HepG2 (cell line): Measurements from ENCODE around the gene IFI35. TPM values are rescaled to one million over a fixed set of nuclear protein-coding genes. Genes with fewer than 3 reads are reported as not detected.

Experiments used
- ARID4A ChIP-seq: sonication (generic); formaldehyde crosslinking; IDR thresholded peaks from 2 replicates; pipeline ENCODE4 v1.5.0; 2020; ENCODE audit warnings: mild to moderate bottlenecking, missing genetic modification reagents, borderline replicate concordance
- CCAR2 ChIP-seq: fragments of 200-400 bp; formaldehyde crosslinking; optimal IDR thresholded peaks from 2 replicates; pipeline ENCODE3; 2018; ENCODE audit warnings: low read depth, mild to moderate bottlenecking, low read length, moderate library complexity
- CCDC6 ChIP-seq: sonication (generic); formaldehyde crosslinking; IDR thresholded peaks from 2 replicates; pipeline ENCODE4 v1.8.1; 2022; ENCODE audit warnings: mild to moderate bottlenecking, missing genetic modification reagents, moderate library complexity
- HMGA1 ChIP-seq: sonication (generic); formaldehyde crosslinking; conservative IDR thresholded peaks from 2 replicates; pipeline ENCODE4 v1.4.0; 2020; ENCODE audit warnings: missing genetic modification reagents
- HOXA3 ChIP-seq: sonication (generic); formaldehyde crosslinking; IDR thresholded peaks from 2 replicates; pipeline ENCODE4 v1.5.0; 2020; ENCODE audit warnings: missing genetic modification reagents
- MATR3 ChIP-seq: sonication (generic); formaldehyde crosslinking; IDR thresholded peaks from 2 replicates; pipeline ENCODE4 v1.4.0; 2020; ENCODE audit warnings: missing genetic modification reagents
- MED13 ChIP-seq: sonication (generic); formaldehyde crosslinking; IDR thresholded peaks from 2 replicates; pipeline ENCODE4 v1.5.0; 2020; ENCODE audit warnings: missing genetic modification reagents
- NCOA1 ChIP-seq: sonication (generic); formaldehyde crosslinking; IDR thresholded peaks from 2 replicates; pipeline ENCODE4 v1.9.0; 2021; ENCODE audit warnings: missing genetic modification reagents
- NKX3-1 ChIP-seq: sonication (generic); formaldehyde crosslinking; IDR thresholded peaks from 2 replicates; pipeline ENCODE4 v1.5.0; 2020; ENCODE audit warnings: missing genetic modification reagents
- REXO4 ChIP-seq: sonication (generic); formaldehyde crosslinking; IDR thresholded peaks from 2 replicates; pipeline ENCODE4 v1.8.0; 2022; ENCODE audit warnings: missing genetic modification reagents, mild to moderate bottlenecking, borderline replicate concordance
- SMYD3 ChIP-seq: sonication (generic); formaldehyde crosslinking; IDR thresholded peaks from 2 replicates; pipeline ENCODE4 v1.8.1; 2023; ENCODE audit warnings: mild to moderate bottlenecking, missing genetic modification reagents
- SP4 ChIP-seq: sonication (generic); formaldehyde crosslinking; IDR thresholded peaks from 2 replicates; pipeline ENCODE4 v1.8.1; 2023; ENCODE audit warnings: mild to moderate bottlenecking, missing genetic modification reagents
- SRSF9 ChIP-seq: fragments of 200-400 bp; formaldehyde crosslinking; IDR thresholded peaks from 2 replicates; pipeline ENCODE4 v1.6.1; 2018; ENCODE audit warnings: borderline replicate concordance, mild to moderate bottlenecking, low read depth, low read length; ENCODE audit not compliant: insufficient read depth, poor library complexity, severe bottlenecking
- TEF ChIP-seq: sonication (generic); formaldehyde crosslinking; IDR thresholded peaks from 2 replicates; pipeline ENCODE4 v1.5.0; 2020; ENCODE audit warnings: missing genetic modification reagents
- TMF1 ChIP-seq: sonication (generic); formaldehyde crosslinking; IDR thresholded peaks from 2 replicates; pipeline ENCODE4 v1.8.1; 2022; ENCODE audit warnings: low read depth, missing genetic modification reagents
- U2AF1 ChIP-seq: fragments of 200-400 bp; formaldehyde crosslinking; optimal IDR thresholded peaks from 2 replicates; pipeline ENCODE3; 2017; ENCODE audit warnings: mild to moderate bottlenecking, low read depth, low read length
- XBP1 ChIP-seq: sonication (generic); formaldehyde crosslinking; IDR thresholded peaks from 2 replicates; pipeline ENCODE4 v1.5.0; 2020; ENCODE audit warnings: missing genetic modification reagents
- ZFP90 ChIP-seq: sonication (generic); formaldehyde crosslinking; IDR thresholded peaks from 2 replicates; pipeline ENCODE4 v1.8.0; 2022; ENCODE audit warnings: missing genetic modification reagents, mild to moderate bottlenecking, inconsistent platforms, borderline replicate concordance
- ZNF33A ChIP-seq: sonication (generic); formaldehyde crosslinking; IDR thresholded peaks from 2 replicates; pipeline ENCODE4 v1.5.1; 2020; ENCODE audit warnings: missing genetic modification reagents, mild to moderate bottlenecking, moderate library complexity, borderline replicate concordance
- ZNF547 ChIP-seq: sonication (generic); formaldehyde crosslinking; IDR thresholded peaks from 2 replicates; pipeline ENCODE4 v1.5.1; 2020; ENCODE audit warnings: mild to moderate bottlenecking, missing genetic modification reagents
- ZNF713 ChIP-seq: sonication (generic); formaldehyde crosslinking; IDR thresholded peaks from 2 replicates; pipeline ENCODE4 v1.4.0; 2020; ENCODE audit warnings: mild to moderate bottlenecking, missing genetic modification reagents
- ZNF800 ChIP-seq: sonication (generic); formaldehyde crosslinking; IDR thresholded peaks from 2 replicates; pipeline ENCODE4 v1.4.0; 2020; ENCODE audit warnings: missing genetic modification reagents
- ZNF883 ChIP-seq: sonication (generic); formaldehyde crosslinking; IDR thresholded peaks from 2 replicates; pipeline ENCODE4 v1.5.1; 2020; ENCODE audit warnings: mild to moderate bottlenecking, missing genetic modification reagents; ENCODE audit errors: not compliant biosample characterization
- polyA plus RNA-seq, 8 experiments: library from polyadenylated mRNA; depleted of rRNA in 3 of 8; stranded (reverse) in 7 of 8; unstranded in 1 of 8; fragments of >200 nt; fragmentation: Illumina TruSeq in 4 of 8; extraction: Trizol in 4 of 8; gene quantifications; 2 replicates each; pipeline versions ENCODE4 v1.2.1 to v1.2.3, GENCODE V29; 2011 to 2016; ENCODE audit warnings: low read depth in 4 of 8, missing spikeins in 1 of 8, mixed read lengths in 1 of 8; ENCODE audit not compliant: insufficient read depth in 1 of 8
- total RNA-seq, 5 experiments: library from RNA; depleted of rRNA; stranded (reverse); fragments of >200 nt; fragmentation: Illumina TruSeq; extraction: Trizol; gene quantifications; 2 replicates each; pipeline ENCODE4 v1.2.3, GENCODE V29; 2016; ENCODE audit warnings: low read depth in 1 of 5

Gene IFI35
- total and polyA plus RNA-seq, 2 of the 13 experiments (the other 11 are each of a cell fraction or from before 2014, with no cell fraction given): 28.9 to 38.1 TPM

- peak; percentile 85 for TF ChIP-seq ARID4A (CRISPR knock-in tag)
- no peak for TF ChIP-seq NKX3-1 (CRISPR knock-in tag)
- no peak for TF ChIP-seq SRSF9
- TF ChIP-seq SMYD3 (CRISPR knock-in tag): no peak
- TF ChIP-seq ZNF713 (CRISPR knock-in tag): no peak
- no peak for TF ChIP-seq ZNF883 (CRISPR knock-in tag)
- TF ChIP-seq SP4 (CRISPR knock-in tag): no peak
- TF ChIP-seq CCAR2: no peak
- TF ChIP-seq NCOA1: no peak
- TF ChIP-seq MATR3 (CRISPR knock-in tag): no peak
- peak; percentile 39; the same call in 1 of the 2 replicates for TF ChIP-seq ZNF547
- no peak for TF ChIP-seq MED13 (CRISPR knock-in tag)
- TF ChIP-seq HOXA3 (CRISPR knock-in tag): peak; percentile 71; the same call in 1 of the 2 replicates
- TF ChIP-seq ZNF33A (CRISPR knock-in tag): 0 out of 2 replicates have a peak, but pooled peaks have one; percentile 82
- TF ChIP-seq ZFP90: 0 out of 2 replicates have a peak, but pooled peaks have one; percentile 48
- TF ChIP-seq TMF1 (CRISPR knock-in tag): no peak
- no peak for TF ChIP-seq REXO4 (CRISPR knock-in tag)
- no peak for TF ChIP-seq XBP1
- no peak for TF ChIP-seq TEF (CRISPR knock-in tag)
- no peak for TF ChIP-seq CCDC6 (CRISPR knock-in tag)
- no peak for TF ChIP-seq ZNF800 (CRISPR knock-in tag)
- TF ChIP-seq HMGA1 (CRISPR knock-in tag): no peak
- no peak for TF ChIP-seq U2AF1
These were observed 18.1 kb downstream of the IFI35 start, which contains the start of gene RND2 (continued) for GRCh38 chr17:43024407-43025289.
